ENCODE data around the gene ARIH1.
"Not testable (repeated sequence)": the region's sequence is repeated elsewhere in the genome, so short reads cannot be mapped to it uniquely, and the experiment has no call there.

The ARIH1 gene

GRCh38 chr15:72626153-72626552, 152.0 kb downstream of the ARIH1 start:
- not testable (repeated sequence) for H3K27me3 ChIP-seq (ENCODE audit: insufficient read depth, low read length); H3K27ac ChIP-seq (ENCODE audit: low read depth, low read length); H3K36me3 ChIP-seq (ENCODE audit: insufficient read depth, low read length); H3K79me2 ChIP-seq (ENCODE audit: control insufficient read depth, insufficient read depth, low read length, unreplicated experiment); H3K4me1 ChIP-seq (ENCODE audit: control insufficient read depth, insufficient read depth, low read length, unreplicated experiment); H2AFZ ChIP-seq (ENCODE audit: low read length, unreplicated experiment); H3K4me3 ChIP-seq (ENCODE audit: low read depth, low read length)

GRCh38 chr15:72628249-72629067, 154.3 kb downstream of the ARIH1 start:
- not testable (repeated sequence) for H3K36me3 ChIP-seq (ENCODE audit: insufficient read depth, low read length); H3K4me1 ChIP-seq (ENCODE audit: control insufficient read depth, insufficient read depth, low read length, unreplicated experiment); H3K27ac ChIP-seq (ENCODE audit: low read depth, low read length); H3K79me2 ChIP-seq (ENCODE audit: control insufficient read depth, insufficient read depth, low read length, unreplicated experiment); H2AFZ ChIP-seq (ENCODE audit: low read length, unreplicated experiment); H3K4me3 ChIP-seq (ENCODE audit: low read depth, low read length); H3K27me3 ChIP-seq (ENCODE audit: insufficient read depth, low read length)

GRCh38 chr15:72629068-72629570, 155.0 kb downstream of the ARIH1 start:
- not testable (repeated sequence) for H3K27me3 ChIP-seq (ENCODE audit: insufficient read depth, low read length); H2AFZ ChIP-seq (ENCODE audit: low read length, unreplicated experiment); H3K79me2 ChIP-seq (ENCODE audit: control insufficient read depth, insufficient read depth, low read length, unreplicated experiment); H3K4me3 ChIP-seq (ENCODE audit: low read depth, low read length); H3K36me3 ChIP-seq (ENCODE audit: insufficient read depth, low read length); H3K27ac ChIP-seq (ENCODE audit: low read depth, low read length); H3K4me1 ChIP-seq (ENCODE audit: control insufficient read depth, insufficient read depth, low read length, unreplicated experiment)

GRCh38 chr15:72636519-72637282, 162.6 kb downstream of the ARIH1 start:
- H3K36me3 ChIP-seq (ENCODE audit: insufficient read depth, low read length); H2AFZ ChIP-seq (ENCODE audit: low read length, unreplicated experiment); H3K79me2 ChIP-seq (ENCODE audit: control insufficient read depth, insufficient read depth, low read length, unreplicated experiment); H3K27ac ChIP-seq (ENCODE audit: low read depth, low read length); H3K4me1 ChIP-seq (ENCODE audit: control insufficient read depth, insufficient read depth, low read length, unreplicated experiment); H3K27me3 ChIP-seq (ENCODE audit: insufficient read depth, low read length): not testable (repeated sequence)
- 0 out of 2 replicates have a peak overlapping the region, but pooled peaks have one; percentile 54 for H3K4me3 ChIP-seq (ENCODE audit: low read depth, low read length)

- H3K4me3 ChIP-seq (ENCODE audit: low read depth, low read length); H3K27me3 ChIP-seq (ENCODE audit: insufficient read depth, low read length); H3K79me2 ChIP-seq (ENCODE audit: control insufficient read depth, insufficient read depth, low read length, unreplicated experiment); H3K27ac ChIP-seq (ENCODE audit: low read depth, low read length); H3K4me1 ChIP-seq (ENCODE audit: control insufficient read depth, insufficient read depth, low read length, unreplicated experiment); H3K36me3 ChIP-seq (ENCODE audit: insufficient read depth, low read length); H2AFZ ChIP-seq (ENCODE audit: low read length, unreplicated experiment): not testable (repeated sequence)
Observed at GRCh38 chr15:72639759-72640483, 165.8 kb downstream of the ARIH1 start.

GRCh38 chr15:72642271-72642670, 168.1 kb downstream of the ARIH1 start:
- not testable (repeated sequence) for H2AFZ ChIP-seq (ENCODE audit: low read length, unreplicated experiment); H3K4me1 ChIP-seq (ENCODE audit: control insufficient read depth, insufficient read depth, low read length, unreplicated experiment); H3K36me3 ChIP-seq (ENCODE audit: insufficient read depth, low read length); H3K79me2 ChIP-seq (ENCODE audit: control insufficient read depth, insufficient read depth, low read length, unreplicated experiment); H3K27ac ChIP-seq (ENCODE audit: low read depth, low read length); H3K27me3 ChIP-seq (ENCODE audit: insufficient read depth, low read length); H3K4me3 ChIP-seq (ENCODE audit: low read depth, low read length)

- H3K27me3 ChIP-seq (ENCODE audit: insufficient read depth, low read length); H3K36me3 ChIP-seq (ENCODE audit: insufficient read depth, low read length); H3K27ac ChIP-seq (ENCODE audit: low read depth, low read length); H3K4me1 ChIP-seq (ENCODE audit: control insufficient read depth, insufficient read depth, low read length, unreplicated experiment); H3K79me2 ChIP-seq (ENCODE audit: control insufficient read depth, insufficient read depth, low read length, unreplicated experiment); H2AFZ ChIP-seq (ENCODE audit: low read length, unreplicated experiment); H3K4me3 ChIP-seq (ENCODE audit: low read depth, low read length): not testable (repeated sequence)
Observed at GRCh38 chr15:72648631-72649253, 174.6 kb downstream of the ARIH1 start.

Measured in ACC112 (cell line).